GDM1 (cell line): ENCODE measurements around the gene TSPAN12.

ENCODE experiments used
- DNase-seq: peaks from one replicate; lab custom pipeline; 2025; lab: John Stamatoyannopoulos, UW

Gene TSPAN12

GRCh38 chr7:120842121-120842621 is 15.8 kb downstream of the TSPAN12 start:
- no peak for DNase-seq

- no peak for DNase-seq
These were observed 16.3 kb downstream of the TSPAN12 start for GRCh38 chr7:120841608-120842007.

- no peak for DNase-seq
These were observed 19.7 kb downstream of the TSPAN12 start for GRCh38 chr7:120838281-120838682.

GRCh38 chr7:120837599-120837998 is 20.3 kb downstream of the TSPAN12 start:
- no peak for DNase-seq

GRCh38 chr7:120836556-120837115 is 21.3 kb downstream of the TSPAN12 start:
- DNase-seq: no peak

- DNase-seq: no peak
These were observed 23.2 kb downstream of the TSPAN12 start for GRCh38 chr7:120834726-120835125.

GRCh38 chr7:120833546-120833945 is 24.4 kb downstream of the TSPAN12 start:
- DNase-seq: no peak

- no peak for DNase-seq
These were observed 25.1 kb downstream of the TSPAN12 start for GRCh38 chr7:120832803-120833202.

- no peak for DNase-seq
These were observed 26.7 kb downstream of the TSPAN12 start for GRCh38 chr7:120831260-120831659.

GRCh38 chr7:120829487-120829886 is 28.5 kb downstream of the TSPAN12 start:
- no peak for DNase-seq

GRCh38 chr7:120828528-120828927 is 29.4 kb downstream of the TSPAN12 start:
- no peak for DNase-seq

GRCh38 chr7:120827371-120828118 is 30.4 kb downstream of the TSPAN12 start:
- no peak for DNase-seq

- no peak for DNase-seq
These were observed 32.4 kb downstream of the TSPAN12 start for GRCh38 chr7:120825576-120825975.

GRCh38 chr7:120825152-120825551 is 32.8 kb downstream of the TSPAN12 start:
- no peak for DNase-seq

GRCh38 chr7:120819861-120820260 is 38.1 kb downstream of the TSPAN12 start:
- DNase-seq: no peak

- no peak for DNase-seq
These were observed 40.1 kb downstream of the TSPAN12 start for GRCh38 chr7:120817851-120818250.

- DNase-seq: no peak
These were observed 43.5 kb downstream of the TSPAN12 start for GRCh38 chr7:120814253-120814939.

GRCh38 chr7:120813546-120814252 is 44.2 kb downstream of the TSPAN12 start:
- no peak for DNase-seq

GRCh38 chr7:120813089-120813488 is 44.9 kb downstream of the TSPAN12 start:
- no peak for DNase-seq

GRCh38 chr7:120809260-120809659 is 48.7 kb downstream of the TSPAN12 start:
- no peak for DNase-seq

- DNase-seq: no peak
These were observed 50.6 kb downstream of the TSPAN12 start for GRCh38 chr7:120807390-120807789.

- no peak for DNase-seq
These were observed 51.3 kb downstream of the TSPAN12 start for GRCh38 chr7:120806669-120807068.
